Suppressor macrophage treated with lipopolysaccharide for 4 hours (primary cell): Measurements from ENCODE around the gene TOP3A.

Experiments
- DNase-seq: peaks from one replicate; pipeline ENCODE4 v3.0.0-alpha.2; 2020

The TOP3A gene

GRCh38 chr17:18253947-18254821 is 60.6 kb downstream of the TOP3A start:
- DNase-seq = no peak

GRCh38 chr17:18253187-18253884 is 61.5 kb downstream of the TOP3A start:
- DNase-seq = no peak

GRCh38 chr17:18252160-18252559 is 62.6 kb downstream of the TOP3A start:
- DNase-seq = no peak

- no peak for DNase-seq
Measured at GRCh38 chr17:18251204-18251603, 63.6 kb downstream of the TOP3A start.

GRCh38 chr17:18250708-18251107 is 64.1 kb downstream of the TOP3A start:
- no peak for DNase-seq

GRCh38 chr17:18250259-18250658 is 64.5 kb downstream of the TOP3A start:
- no peak for DNase-seq

- no peak for DNase-seq
Measured at GRCh38 chr17:18248811-18249210, 66.0 kb downstream of the TOP3A start.

GRCh38 chr17:18248300-18248731 is 66.5 kb downstream of the TOP3A start:
- DNase-seq = peak; percentile 69

GRCh38 chr17:18247613-18248001 is 67.2 kb downstream of the TOP3A start:
- DNase-seq = no peak

GRCh38 chr17:18246880-18247612 is 67.7 kb downstream of the TOP3A start:
- DNase-seq = peak; percentile 56

- DNase-seq = no peak
Measured at GRCh38 chr17:18246109-18246725, 68.6 kb downstream of the TOP3A start.

GRCh38 chr17:18245038-18245776 is 69.6 kb downstream of the TOP3A start:
- no peak for DNase-seq

GRCh38 chr17:18241229-18241871 is 73.4 kb downstream of the TOP3A start:
- DNase-seq = no peak

GRCh38 chr17:18240449-18240848 is 74.3 kb downstream of the TOP3A start:
- DNase-seq = no peak

- DNase-seq = no peak
Measured at GRCh38 chr17:18238299-18238698, 76.5 kb downstream of the TOP3A start.

- no peak for DNase-seq
Measured at GRCh38 chr17:18237461-18237860, 77.3 kb downstream of the TOP3A start.

- DNase-seq = no peak
Measured at GRCh38 chr17:18236494-18236893, 78.3 kb downstream of the TOP3A start.

GRCh38 chr17:18235743-18236256 is 79.0 kb downstream of the TOP3A start:
- DNase-seq = no peak

- no peak for DNase-seq
Measured at GRCh38 chr17:18234853-18235380, 79.9 kb downstream of the TOP3A start.

GRCh38 chr17:18233803-18234518 is 80.8 kb downstream of the TOP3A start:
- no peak for DNase-seq

- DNase-seq = no peak
Measured at GRCh38 chr17:18231164-18231563, 83.6 kb downstream of the TOP3A start.
